Panc1 (cell line): Measurements from ENCODE around the gene CNGA4. TPM values are rescaled to one million over a fixed set of nuclear protein-coding genes. Genes with fewer than 3 reads are reported as not detected.
"Not testable (repeated sequence)": the region's sequence is repeated elsewhere in the genome, so short reads cannot be mapped to it uniquely, and the experiment has no call there.

Experiments
- ATAC-seq: fragments of 200-7000 bp; cut with Tn5 transposase; 2 replicates; pipeline ENCODE4 v1.9.1; 2020; ENCODE audit warnings: mild to moderate bottlenecking, moderate library complexity
- BruUV-seq: library from RNA; stranded (reverse); fragments of 400-500 nt; replicated peaks from 2 replicates; lab custom pipeline; 2021; lab: Mats Ljungman, UMichigan
- CTCF ChIA-PET: fragments of 300-600 bp; sonication (Branson Sonifier 250); formaldehyde crosslinking; loops from one replicate; lab custom pipeline; 2022; ENCODE audit warnings: antibody characterized with exemption; lab: Charles Lee
- POLR2A ChIA-PET: fragments of 300-600 bp; sonication (Branson Sonifier 250); formaldehyde crosslinking; loops from one replicate; lab custom pipeline; 2022; ENCODE audit warnings: antibody characterized with exemption; lab: Charles Lee
- DNase-seq: peaks from one replicate; pipeline ENCODE4 v3.0.0-alpha.2; 2010; ENCODE audit warnings: low read depth, low spot score
- H3K27ac ChIP-seq: 2 replicates; pipeline ENCODE4 v1.5.1; 2011; ENCODE audit warnings: mild to moderate bottlenecking, low read length, inconsistent platforms
- H3K27me3 ChIP-seq: fragments of 200-500 bp; sonication (Bioruptor generic); 2 replicates; pipeline ENCODE4 v1.6.0; 2014; ENCODE audit warnings: low read length, inconsistent platforms; ENCODE audit not compliant: control insufficient read depth, insufficient read depth
- H3K36me3 ChIP-seq: fragments of 200-500 bp; sonication (Bioruptor generic); 2 replicates; pipeline ENCODE4 v1.5.1; 2014; ENCODE audit warnings: inconsistent platforms, mild to moderate bottlenecking, low read length, moderate library complexity; ENCODE audit not compliant: control insufficient read depth, insufficient read depth
- H3K4me1 ChIP-seq: 2 replicates; pipeline ENCODE4 v1.5.1; 2011; ENCODE audit warnings: inconsistent platforms, mild to moderate bottlenecking, low read length, moderate library complexity; ENCODE audit not compliant: control insufficient read depth, insufficient read depth
- H3K4me3 ChIP-seq, 2 experiments: 2 replicates each; pipeline ENCODE4 v1.5.1; 2011 to 2012; ENCODE audit warnings: low read depth in 2 of 2, low read length in 2 of 2, mild to moderate bottlenecking in 2 of 2, inconsistent platforms in 1 of 2, moderate library complexity in 1 of 2
- H3K9me3 ChIP-seq: fragments of 200-500 bp; sonication (Bioruptor generic); 2 replicates; pipeline ENCODE4 v1.5.1; 2014; ENCODE audit warnings: low read depth, mild to moderate bottlenecking, inconsistent platforms, low read length, moderate library complexity; ENCODE audit not compliant: control insufficient read depth, insufficient read depth
- POLR2AphosphoS5 ChIP-seq: IDR thresholded peaks from 2 replicates; pipeline ENCODE4 v1.6.1; 2012; ENCODE audit warnings: mild to moderate bottlenecking, low read depth, low read length, moderate library complexity
- SIN3A ChIP-seq: IDR thresholded peaks from 2 replicates; pipeline ENCODE4 v1.6.1; 2012; ENCODE audit warnings: low read depth, mild to moderate bottlenecking, low read length, moderate library complexity, borderline replicate concordance; ENCODE audit not compliant: insufficient read depth
- TCF7L2 ChIP-seq: IDR thresholded peaks from 2 replicates; pipeline ENCODE4 v1.6.1; 2011; ENCODE audit warnings: mild to moderate bottlenecking, low read depth, low read length, inconsistent platforms
- in situ Hi-C: cut with HindIII; loops from 2 replicates; pipeline ENCODE4 v1.10.0; 2016; ENCODE audit warnings: low sequenced_read_pairs, low pct_unique_long_range_greater_than_20kb
- intact Hi-C: fragments of 100-400 bp; cut with micrococcal nuclease; formaldehyde crosslinking; loops from one replicate; pipeline ENCODE4 v1.10.0; 2022; ENCODE audit not compliant: unreplicated experiment
- total RNA-seq: library from RNA; stranded (reverse); gene quantifications from one replicate; pipeline ENCODE4 v1.2.1, GENCODE V29; 2021; ENCODE audit not compliant: unreplicated experiment
- TF ChIP-seq, protein P1 (sequence below): fragments of 450-650 bp; IDR thresholded peaks from 2 replicates; pipeline ENCODE4 v1.5.1; 2017; ENCODE audit warnings: mild to moderate bottlenecking
- TF ChIP-seq, protein P2 (sequence below), 2 experiments: IDR thresholded peaks; 2 replicates each; pipeline ENCODE4 v1.6.1; 2011 to 2012; ENCODE audit warnings: low read depth in 2 of 2, control low read depth in 1 of 2, low read length in 1 of 2, mild to moderate bottlenecking in 1 of 2, moderate library complexity in 1 of 2; ENCODE audit not compliant: insufficient read depth in 1 of 2

CNGA4 gene
- total RNA-seq, 1 experiment from 2014 or later = 0.62 TPM

DNA sequence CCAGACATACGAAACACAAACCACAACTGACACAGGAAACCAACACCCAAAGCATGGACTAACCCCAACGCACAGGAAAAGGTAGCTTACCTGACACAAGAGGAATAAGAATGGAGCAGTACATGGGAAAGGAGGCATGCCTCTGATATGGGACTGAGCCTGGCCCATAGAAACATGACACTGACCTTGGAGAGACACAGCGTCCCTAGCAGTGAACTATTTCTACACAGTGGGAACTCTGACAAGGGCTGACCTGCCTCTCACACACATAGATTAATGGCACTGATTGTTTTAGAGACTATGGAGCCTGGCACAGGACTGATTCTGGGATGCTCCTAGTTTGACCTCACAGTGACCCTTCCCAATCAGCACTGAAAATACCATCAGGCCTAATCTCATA lies 32.7 kb downstream of the CNGA4 start:
- intact Hi-C loops (no loop called here), in situ Hi-C loops (no loop called here)
- Histone ChIP-seq H3K4me3 (no peak overlapping the region), H3K27ac (no peak overlapping the region), H3K36me3 (no peaks in the 10 kb centered on the region), H3K4me1 (no peaks in the 10 kb centered on the region), H3K27me3 (peaks cover 15% of the 10 kb centered on the region), H3K9me3 (no peaks in the 10 kb centered on the region)
- TF ChIP-seq POLR2AphosphoS5 (no peak), TCF7L2 (no peak), SIN3A (no peak)
- TF ChIP-seq, protein P1, sequence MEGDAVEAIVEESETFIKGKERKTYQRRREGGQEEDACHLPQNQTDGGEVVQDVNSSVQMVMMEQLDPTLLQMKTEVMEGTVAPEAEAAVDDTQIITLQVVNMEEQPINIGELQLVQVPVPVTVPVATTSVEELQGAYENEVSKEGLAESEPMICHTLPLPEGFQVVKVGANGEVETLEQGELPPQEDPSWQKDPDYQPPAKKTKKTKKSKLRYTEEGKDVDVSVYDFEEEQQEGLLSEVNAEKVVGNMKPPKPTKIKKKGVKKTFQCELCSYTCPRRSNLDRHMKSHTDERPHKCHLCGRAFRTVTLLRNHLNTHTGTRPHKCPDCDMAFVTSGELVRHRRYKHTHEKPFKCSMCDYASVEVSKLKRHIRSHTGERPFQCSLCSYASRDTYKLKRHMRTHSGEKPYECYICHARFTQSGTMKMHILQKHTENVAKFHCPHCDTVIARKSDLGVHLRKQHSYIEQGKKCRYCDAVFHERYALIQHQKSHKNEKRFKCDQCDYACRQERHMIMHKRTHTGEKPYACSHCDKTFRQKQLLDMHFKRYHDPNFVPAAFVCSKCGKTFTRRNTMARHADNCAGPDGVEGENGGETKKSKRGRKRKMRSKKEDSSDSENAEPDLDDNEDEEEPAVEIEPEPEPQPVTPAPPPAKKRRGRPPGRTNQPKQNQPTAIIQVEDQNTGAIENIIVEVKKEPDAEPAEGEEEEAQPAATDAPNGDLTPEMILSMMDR = no peak
- TF ChIP-seq, protein P2, sequence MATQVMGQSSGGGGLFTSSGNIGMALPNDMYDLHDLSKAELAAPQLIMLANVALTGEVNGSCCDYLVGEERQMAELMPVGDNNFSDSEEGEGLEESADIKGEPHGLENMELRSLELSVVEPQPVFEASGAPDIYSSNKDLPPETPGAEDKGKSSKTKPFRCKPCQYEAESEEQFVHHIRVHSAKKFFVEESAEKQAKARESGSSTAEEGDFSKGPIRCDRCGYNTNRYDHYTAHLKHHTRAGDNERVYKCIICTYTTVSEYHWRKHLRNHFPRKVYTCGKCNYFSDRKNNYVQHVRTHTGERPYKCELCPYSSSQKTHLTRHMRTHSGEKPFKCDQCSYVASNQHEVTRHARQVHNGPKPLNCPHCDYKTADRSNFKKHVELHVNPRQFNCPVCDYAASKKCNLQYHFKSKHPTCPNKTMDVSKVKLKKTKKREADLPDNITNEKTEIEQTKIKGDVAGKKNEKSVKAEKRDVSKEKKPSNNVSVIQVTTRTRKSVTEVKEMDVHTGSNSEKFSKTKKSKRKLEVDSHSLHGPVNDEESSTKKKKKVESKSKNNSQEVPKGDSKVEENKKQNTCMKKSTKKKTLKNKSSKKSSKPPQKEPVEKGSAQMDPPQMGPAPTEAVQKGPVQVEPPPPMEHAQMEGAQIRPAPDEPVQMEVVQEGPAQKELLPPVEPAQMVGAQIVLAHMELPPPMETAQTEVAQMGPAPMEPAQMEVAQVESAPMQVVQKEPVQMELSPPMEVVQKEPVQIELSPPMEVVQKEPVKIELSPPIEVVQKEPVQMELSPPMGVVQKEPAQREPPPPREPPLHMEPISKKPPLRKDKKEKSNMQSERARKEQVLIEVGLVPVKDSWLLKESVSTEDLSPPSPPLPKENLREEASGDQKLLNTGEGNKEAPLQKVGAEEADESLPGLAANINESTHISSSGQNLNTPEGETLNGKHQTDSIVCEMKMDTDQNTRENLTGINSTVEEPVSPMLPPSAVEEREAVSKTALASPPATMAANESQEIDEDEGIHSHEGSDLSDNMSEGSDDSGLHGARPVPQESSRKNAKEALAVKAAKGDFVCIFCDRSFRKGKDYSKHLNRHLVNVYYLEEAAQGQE (IDR thresholded peaks at IDR 0.05; ENCODE audit: insufficient read depth in 1 of 2, low read depth in 2 of 2, low read length in 1 of 2) = no peak
- no TSS peak for BruUV-seq
- ChIA-PET CTCF (interaction anchor here (0.6 to 1.2 kb wide), 3 partner anchors 10 to 158 kb away, joined by 3 to 4 read pairs (median 3); no protein-coding TSS in a partner anchor), POLR2A (no interaction called here)
- ATAC-seq (no peak), DNase-seq (no peak)

GRCh38 chr11:6273188-6273587 lies 34.3 kb downstream of the CNGA4 start:
- intact Hi-C loops = no loop called here
- BruUV-seq = no TSS peak
- Histone ChIP-seq H3K4me1 (no peaks in the 10 kb centered on the region), H3K36me3 (no peaks in the 10 kb centered on the region), H3K9me3 (no peaks in the 10 kb centered on the region), H3K27me3 (peaks cover 10% of the 10 kb centered on the region), H3K27ac (no peak overlapping the region), H3K4me3 (no peak overlapping the region)
- DNase-seq (no peak), ATAC-seq (no peak)
- ChIA-PET POLR2A (no interaction called here), CTCF (interaction anchor here (0.8 kb wide), 1 partner anchor 9 kb away, joined by 3 read pairs; no protein-coding TSS in a partner anchor)
- in situ Hi-C loops = no loop called here
- TF ChIP-seq SIN3A = no peak
- TF ChIP-seq, protein P1 = no peak

- H3K9me3 ChIP-seq, in situ Hi-C loops, BruUV-seq, H3K27ac ChIP-seq, DNase-seq, ATAC-seq, H3K36me3 ChIP-seq, POLR2A ChIA-PET, H3K4me3 ChIP-seq, intact Hi-C loops, H3K4me1 ChIP-seq: not testable (repeated sequence)
- H3K27me3 ChIP-seq = peaks cover 22% of the 10 kb centered on the region
- CTCF ChIA-PET = interaction anchor here (0.6 to 1.2 kb wide), 2 partner anchors 18 to 75 kb away, joined by 3 to 8 read pairs; no protein-coding TSS in a partner anchor
These were observed 41.9 kb downstream of the CNGA4 start for GRCh38 chr11:6280809-6281208.
